A549 (cell line): Measurements from ENCODE around the gene RPS15. TPM values are rescaled to one million over a fixed set of nuclear protein-coding genes. Genes with fewer than 3 reads are reported as not detected.

Source experiments
- ATAC-seq, 2 experiments: fragments of 200-7000 bp in 1 of 2; fragments of >200 bp in 1 of 2; cut with Nextera tagmentation in 1 of 2; cut with Tn5 transposase in 1 of 2; 3 replicates each; pipeline versions ENCODE4 v1.8.0 to v1.9.1; 2018 to 2020; ENCODE audit warnings: mild to moderate bottlenecking in 1 of 2, moderate library complexity in 1 of 2
- CTCF ChIA-PET: fragments of 300-600 bp; sonication (Branson Sonifier 250); formaldehyde crosslinking; extraction: SDS; loops from one replicate; lab custom pipeline; 2021; ENCODE audit warnings: antibody characterized with exemption, inconsistent platforms; lab: Yijun Ruan, JAX
- POLR2A ChIA-PET: fragments of 350-600 bp; formaldehyde crosslinking; extraction: SDS; loops from one replicate; lab custom pipeline; 2021; ENCODE audit warnings: antibody characterized with exemption, inconsistent platforms; lab: Yijun Ruan, JAX
- DNase-seq, 2 experiments: peaks; one replicate each; pipeline versions ENCODE4 v3.0.0 to v3.0.0-alpha.2; 2011 to 2016; ENCODE audit warnings: low read depth in 1 of 2, low spot score in 1 of 2
- FAIRE-seq: peaks from 2 replicates; lab custom pipeline; 2011; peaks lifted over from hg19 to GRCh38; lab: Jason Lieb, UNC
- H3K27ac ChIP-seq, 2 experiments: fragments of >200 bp; sonication (Bioruptor Twin); formaldehyde crosslinking; 3 replicates each; pipeline ENCODE4 v1.5.1; 2016 to 2017
- H3K4me1 ChIP-seq: fragments of >200 bp; sonication (Bioruptor Twin); formaldehyde crosslinking; 3 replicates; pipeline ENCODE4 v1.6.1; 2016
- H3K4me2 ChIP-seq: fragments of >200 bp; sonication (Bioruptor Twin); formaldehyde crosslinking; 3 replicates; pipeline ENCODE4 v1.6.1; 2016
- H3K4me3 ChIP-seq: fragments of >200 bp; sonication (Bioruptor Twin); formaldehyde crosslinking; 3 replicates; pipeline ENCODE4 v1.5.1; 2016
- H3K9me3 ChIP-seq: fragments of >200 bp; sonication (Bioruptor Twin); formaldehyde crosslinking; 3 replicates; pipeline ENCODE4 v1.6.1; 2016
- CBX2 ChIP-seq: fragments of 200-600 bp; sonication (generic); IDR thresholded peaks from 2 replicates; pipeline ENCODE4 v1.6.1; 2016; ENCODE audit warnings: low read depth, mild to moderate bottlenecking, borderline replicate concordance
- CHD2 ChIP-seq: fragments of 150-350 bp; IDR thresholded peaks from 2 replicates; pipeline ENCODE4 v1.6.1; 2014; ENCODE audit warnings: low read length; ENCODE audit not compliant: partially characterized antibody
- EHF ChIP-seq: fragments of 250-450 bp; sonication (Bioruptor Pico); IDR thresholded peaks from 2 replicates; pipeline ENCODE4 v1.5.0; 2020; ENCODE audit warnings: mild to moderate bottlenecking
- EHMT2 ChIP-seq: fragments of 200-600 bp; sonication (generic); IDR thresholded peaks from 2 replicates; pipeline ENCODE4 v1.6.1; 2016; ENCODE audit warnings: antibody characterized with exemption, low read depth, mild to moderate bottlenecking, moderate library complexity
- EP300 ChIP-seq, 2 experiments: fragments of >200 bp; sonication (Bioruptor Twin); formaldehyde crosslinking; IDR thresholded peaks; 2 replicates in 1 of 2; 3 replicates in 1 of 2; pipeline ENCODE4 v1.6.1; 2016 to 2017
- FOSB ChIP-seq: fragments of 250-450 bp; sonication (Bioruptor Pico); IDR thresholded peaks from 2 replicates; pipeline ENCODE4 v1.5.0; 2020; ENCODE audit warnings: mild to moderate bottlenecking, moderate library complexity
- FOSL2 ChIP-seq, 2 experiments: fragments of 450-650 bp in 1 of 2; fragments of >200 bp in 1 of 2; sonication (Bioruptor Twin) in 1 of 2; formaldehyde crosslinking; IDR thresholded peaks; 2 replicates each; pipeline versions ENCODE4 v1.5.0 to v1.6.1; 2016 to 2020; ENCODE audit warnings: mild to moderate bottlenecking in 1 of 2, moderate library complexity in 1 of 2
- FOXS1 ChIP-seq: fragments of 250-450 bp; sonication (Bioruptor Pico); IDR thresholded peaks from 2 replicates; pipeline ENCODE4 v1.5.0; 2020; ENCODE audit warnings: mild to moderate bottlenecking, moderate library complexity
- GATA3 ChIP-seq: IDR thresholded peaks from 2 replicates; pipeline ENCODE4 v1.6.1; 2012; ENCODE audit warnings: borderline replicate concordance
- HOXB13 ChIP-seq: fragments of 250-450 bp; sonication (Bioruptor Pico); IDR thresholded peaks from 2 replicates; pipeline ENCODE4 v1.5.0; 2020; ENCODE audit warnings: low read depth, mild to moderate bottlenecking, moderate library complexity
- KDM5A ChIP-seq: fragments of 200-600 bp; sonication (generic); IDR thresholded peaks from 2 replicates; pipeline ENCODE4 v1.6.1; 2016; ENCODE audit warnings: antibody characterized with exemption, mild to moderate bottlenecking
- MAZ ChIP-seq: fragments of 150-350 bp; IDR thresholded peaks from 2 replicates; pipeline ENCODE4 v1.6.1; 2014; ENCODE audit warnings: antibody characterized with exemption, low read depth, low read length, borderline replicate concordance
- MYC ChIP-seq: IDR thresholded peaks from 2 replicates; pipeline ENCODE4 v1.6.1; 2012; ENCODE audit warnings: mild to moderate bottlenecking, inconsistent platforms, low read length, improper control_type of control experiment, borderline replicate concordance
- NFE2L2 ChIP-seq: fragments of 150-350 bp; conservative IDR thresholded peaks from 2 replicates; pipeline ENCODE4 v1.6.1; 2014; ENCODE audit warnings: low read length
- NR3C1 ChIP-seq: fragments of >200 bp; sonication (Bioruptor Twin); formaldehyde crosslinking; IDR thresholded peaks from 3 replicates; pipeline ENCODE4 v1.6.1; 2017
- PHF8 ChIP-seq: fragments of 200-600 bp; sonication (generic); IDR thresholded peaks from 2 replicates; pipeline ENCODE4 v1.6.1; 2016; ENCODE audit warnings: low read depth, mild to moderate bottlenecking, antibody characterized with exemption, moderate library complexity, borderline replicate concordance
- POLR2A ChIP-seq: IDR thresholded peaks from 2 replicates; pipeline ENCODE4 v1.6.1; 2012; ENCODE audit warnings: mild to moderate bottlenecking, low read length
- RARB ChIP-seq: fragments of 250-450 bp; sonication (Bioruptor Pico); IDR thresholded peaks from 2 replicates; pipeline ENCODE4 v1.8.0; 2021; ENCODE audit warnings: mild to moderate bottlenecking, moderate library complexity
- RNF2 ChIP-seq: fragments of 200-600 bp; sonication (generic); IDR thresholded peaks from 2 replicates; pipeline ENCODE4 v1.6.1; 2016; ENCODE audit warnings: low read depth, mild to moderate bottlenecking, antibody characterized with exemption, moderate library complexity, borderline replicate concordance
- SMC3 ChIP-seq: fragments of >200 bp; sonication (Bioruptor Twin); formaldehyde crosslinking; IDR thresholded peaks from 3 replicates; pipeline ENCODE4 v1.6.1; 2018; ENCODE audit warnings: inconsistent platforms
- SREBF2 ChIP-seq: fragments of 450-650 bp; IDR thresholded peaks from 2 replicates; pipeline ENCODE4 v1.6.1; 2014; ENCODE audit warnings: mild to moderate bottlenecking, moderate library complexity
- TFCP2L1 ChIP-seq: fragments of 250-450 bp; sonication (Bioruptor Pico); IDR thresholded peaks from 2 replicates; pipeline ENCODE4 v1.5.0; 2021; ENCODE audit warnings: mild to moderate bottlenecking
- ZFP36 ChIP-seq: fragments of 450-650 bp; IDR thresholded peaks from 2 replicates; pipeline ENCODE4 v1.6.1; 2014; ENCODE audit warnings: borderline replicate concordance; ENCODE audit not compliant: partially characterized antibody
- WGBS: methylation state at CpG from one replicate; pipeline ENCODE4 v1.1.6; 2017; ENCODE audit errors: missing lambda C conversion rate; 5-methylcytosine and 5-hydroxymethylcytosine counted together
- polyA plus RNA-seq, 4 experiments: library from polyadenylated mRNA; depleted of rRNA in 3 of 4; stranded (reverse); fragments of >200 nt; fragmentation: RNase III in 1 of 4; extraction: RNeasy Plus Mini Kit Qiagen cat#74134 plus additional on column Dnase treatment in 1 of 4; gene quantifications; 2 replicates in 3 of 4; 3 replicates in 1 of 4; pipeline ENCODE4 v1.2.3, GENCODE V29; 2011 to 2017
- TF ChIP-seq, protein P1 (sequence below): fragments of 250-450 bp; sonication (Bioruptor Pico); IDR thresholded peaks from 2 replicates; pipeline ENCODE4 v1.5.0; 2020; ENCODE audit warnings: low read depth, mild to moderate bottlenecking, moderate library complexity
- TF ChIP-seq, protein P2 (sequence below): fragments of >200 bp; sonication (Bioruptor Twin); formaldehyde crosslinking; IDR thresholded peaks from 2 replicates; pipeline ENCODE4 v1.6.1; 2016
- TF ChIP-seq, protein P3 (sequence below): fragments of 150-350 bp; IDR thresholded peaks from 2 replicates; pipeline ENCODE4 v1.6.1; 2014; ENCODE audit warnings: low read depth, mild to moderate bottlenecking, low read length
- TF ChIP-seq, protein P4 (sequence below): fragments of 200-600 bp; sonication (generic); IDR thresholded peaks from 2 replicates; pipeline ENCODE4 v1.6.1; 2016; ENCODE audit warnings: antibody characterized with exemption, mild to moderate bottlenecking, moderate library complexity
- TF ChIP-seq, protein P5 (sequence below): fragments of >200 bp; sonication (Bioruptor Twin); formaldehyde crosslinking; IDR thresholded peaks from 3 replicates; pipeline ENCODE4 v1.6.1; 2016
- TF ChIP-seq, protein P6 (sequence below): IDR thresholded peaks from 2 replicates; pipeline ENCODE4 v1.6.1; 2012

RPS15 gene
- polyA plus RNA-seq, 2 of the 4 experiments (the other 2 are of a cell fraction): 525 to 1,458 TPM

DNA sequence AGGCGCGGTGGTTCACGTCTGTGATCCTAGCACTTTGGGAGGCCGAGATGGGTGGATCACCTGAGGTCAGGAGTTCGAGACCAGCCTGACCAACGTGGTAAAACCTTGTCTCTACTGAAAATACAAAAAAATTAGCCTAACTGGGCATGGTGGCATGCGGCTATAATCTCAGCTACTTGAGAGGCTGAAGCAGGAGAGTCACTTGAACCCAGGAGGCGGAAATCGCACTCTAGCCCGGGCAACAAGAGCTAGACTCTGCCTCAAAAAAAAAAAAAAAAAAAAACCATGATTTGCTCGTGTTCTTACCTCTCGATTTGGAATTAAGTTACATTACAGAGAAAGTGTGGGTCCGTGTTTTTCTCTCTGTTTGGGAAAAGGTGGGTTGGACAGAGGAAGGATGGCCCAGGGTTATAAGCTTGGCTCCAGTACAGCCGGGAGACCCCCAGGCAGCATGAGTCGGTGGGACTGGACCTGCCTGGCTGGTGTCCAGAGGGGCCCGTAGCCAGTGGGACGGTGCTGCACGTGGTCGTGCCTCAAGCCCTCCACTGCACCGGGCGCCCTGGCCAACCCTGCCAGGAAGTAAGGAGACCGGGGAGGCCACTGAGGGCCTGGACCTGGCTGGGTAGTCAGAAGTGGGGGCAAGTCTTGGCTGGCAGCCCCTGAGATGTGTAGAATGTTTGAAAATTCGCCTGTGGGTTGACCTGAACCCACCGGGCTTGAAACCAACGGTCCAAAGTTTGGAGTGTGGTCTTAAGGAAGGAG lies 3.7 kb downstream of the RPS15 start (continued):
- TF ChIP-seq KDM5A: no peak
- TF ChIP-seq, protein P1, sequence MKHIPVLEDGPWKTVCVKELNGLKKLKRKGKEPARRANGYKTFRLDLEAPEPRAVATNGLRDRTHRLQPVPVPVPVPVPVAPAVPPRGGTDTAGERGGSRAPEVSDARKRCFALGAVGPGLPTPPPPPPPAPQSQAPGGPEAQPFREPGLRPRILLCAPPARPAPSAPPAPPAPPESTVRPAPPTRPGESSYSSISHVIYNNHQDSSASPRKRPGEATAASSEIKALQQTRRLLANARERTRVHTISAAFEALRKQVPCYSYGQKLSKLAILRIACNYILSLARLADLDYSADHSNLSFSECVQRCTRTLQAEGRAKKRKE (CRISPR knock-in tag): no peak
- TF ChIP-seq, all 56 proteins: peak for 0

DNA sequence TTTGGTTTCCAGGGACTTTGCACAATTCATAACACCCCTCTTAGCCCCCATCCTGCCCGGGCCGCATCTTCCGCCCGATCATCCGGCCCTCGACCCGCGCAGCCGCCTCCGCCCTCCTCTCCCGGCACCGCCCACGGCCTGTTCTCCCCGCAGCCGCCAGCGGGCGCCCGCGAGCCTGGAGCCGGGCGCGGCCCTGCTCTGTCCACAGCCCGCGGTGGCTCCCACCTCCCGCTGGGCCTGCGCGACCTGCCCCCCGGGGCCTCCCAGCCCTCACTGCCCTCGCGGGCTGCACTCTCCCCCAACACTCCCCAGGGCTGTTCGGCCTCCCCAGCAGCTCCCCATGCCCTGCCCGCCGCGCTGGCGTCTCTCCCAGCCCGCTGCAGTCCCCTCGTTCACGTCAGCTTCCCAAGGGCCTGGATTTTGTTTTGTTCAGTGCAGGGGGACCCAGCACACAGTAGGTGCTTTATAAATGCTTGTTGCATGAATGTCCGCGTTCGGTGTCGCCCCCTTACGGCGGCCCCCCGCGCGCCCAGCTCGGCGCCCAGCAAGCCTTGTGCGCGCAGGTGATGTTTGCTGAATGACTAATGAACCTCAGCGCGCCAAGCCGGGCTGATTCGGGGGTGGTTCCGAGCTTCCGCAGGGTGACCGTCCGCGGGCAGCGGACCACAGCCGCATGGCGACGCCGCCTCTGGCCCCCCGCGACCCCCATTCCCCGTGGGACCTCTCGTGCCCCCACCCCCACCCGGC lies 7.2 kb downstream of the RPS15 start:
- Histone ChIP-seq H3K4me1 (peaks cover 48% of the 10 kb centered on the region), H3K27ac (peak overlapping the region; percentile 79 to 96), H3K4me2 (peak overlapping the region; percentile 91), H3K4me3 (peak overlapping the region; percentile 63), H3K9me3 (no peaks in the 10 kb centered on the region)
- peak; percentile 58 to 84 for ATAC-seq
- no peak for FAIRE-seq
- POLR2A ChIA-PET: interaction anchor here (0.7 to 1.9 kb wide), 4 partner anchors 8 to 177 kb away, joined by 3 to 5 read pairs (median 3); partner anchors contain the start of gene CIRBP
- 0% methylated on average over 1 of the region's 70 CpGs for WGBS
- CTCF ChIA-PET: interaction anchor here (0.6 to 2.9 kb wide), 27 partner anchors 9 to 381 kb away, joined by 3 to 34 read pairs (median 3); partner anchors contain the start of gene FAM174C
- DNase-seq: peak; percentile 70 to 84
- TF ChIP-seq FOSL2 (IDR thresholded peaks at IDR 0.05) (no peak), FOSL2 (CRISPR knock-in tag; IDR thresholded peaks at IDR 0.05) (peak; percentile 80), TFCP2L1 (no peak), SMC3 (peak; percentile 37; the same call in 2 of the 3 replicates), PHF8 (0 out of 2 replicates have a peak, but pooled peaks have one; percentile 8), EHF (CRISPR knock-in tag) (no peak), MYC (no peak), MAZ (no peak), CBX2 (no peak), RNF2 (no peak), ZFP36 (no peak), EHMT2 (no peak), FOXS1 (no peak), NFE2L2 (no peak), NR3C1 (no peak), SREBF2 (no peak), POLR2A (peak; percentile 7; the same call in 1 of the 2 replicates), RARB (CRISPR knock-in tag) (no peak), GATA3 (no peak), FOSB (CRISPR knock-in tag) (no peak), HOXB13 (CRISPR knock-in tag) (no peak), EP300 (IDR thresholded peaks at IDR 0.05) (no peak), CHD2 (no peak)
- TF ChIP-seq, protein P2, sequence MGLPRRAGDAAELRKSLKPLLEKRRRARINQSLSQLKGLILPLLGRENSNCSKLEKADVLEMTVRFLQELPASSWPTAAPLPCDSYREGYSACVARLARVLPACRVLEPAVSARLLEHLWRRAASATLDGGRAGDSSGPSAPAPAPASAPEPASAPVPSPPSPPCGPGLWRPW: no peak
- TF ChIP-seq, protein P3, sequence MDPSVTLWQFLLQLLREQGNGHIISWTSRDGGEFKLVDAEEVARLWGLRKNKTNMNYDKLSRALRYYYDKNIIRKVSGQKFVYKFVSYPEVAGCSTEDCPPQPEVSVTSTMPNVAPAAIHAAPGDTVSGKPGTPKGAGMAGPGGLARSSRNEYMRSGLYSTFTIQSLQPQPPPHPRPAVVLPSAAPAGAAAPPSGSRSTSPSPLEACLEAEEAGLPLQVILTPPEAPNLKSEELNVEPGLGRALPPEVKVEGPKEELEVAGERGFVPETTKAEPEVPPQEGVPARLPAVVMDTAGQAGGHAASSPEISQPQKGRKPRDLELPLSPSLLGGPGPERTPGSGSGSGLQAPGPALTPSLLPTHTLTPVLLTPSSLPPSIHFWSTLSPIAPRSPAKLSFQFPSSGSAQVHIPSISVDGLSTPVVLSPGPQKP: no peak
- TF ChIP-seq, protein P4, sequence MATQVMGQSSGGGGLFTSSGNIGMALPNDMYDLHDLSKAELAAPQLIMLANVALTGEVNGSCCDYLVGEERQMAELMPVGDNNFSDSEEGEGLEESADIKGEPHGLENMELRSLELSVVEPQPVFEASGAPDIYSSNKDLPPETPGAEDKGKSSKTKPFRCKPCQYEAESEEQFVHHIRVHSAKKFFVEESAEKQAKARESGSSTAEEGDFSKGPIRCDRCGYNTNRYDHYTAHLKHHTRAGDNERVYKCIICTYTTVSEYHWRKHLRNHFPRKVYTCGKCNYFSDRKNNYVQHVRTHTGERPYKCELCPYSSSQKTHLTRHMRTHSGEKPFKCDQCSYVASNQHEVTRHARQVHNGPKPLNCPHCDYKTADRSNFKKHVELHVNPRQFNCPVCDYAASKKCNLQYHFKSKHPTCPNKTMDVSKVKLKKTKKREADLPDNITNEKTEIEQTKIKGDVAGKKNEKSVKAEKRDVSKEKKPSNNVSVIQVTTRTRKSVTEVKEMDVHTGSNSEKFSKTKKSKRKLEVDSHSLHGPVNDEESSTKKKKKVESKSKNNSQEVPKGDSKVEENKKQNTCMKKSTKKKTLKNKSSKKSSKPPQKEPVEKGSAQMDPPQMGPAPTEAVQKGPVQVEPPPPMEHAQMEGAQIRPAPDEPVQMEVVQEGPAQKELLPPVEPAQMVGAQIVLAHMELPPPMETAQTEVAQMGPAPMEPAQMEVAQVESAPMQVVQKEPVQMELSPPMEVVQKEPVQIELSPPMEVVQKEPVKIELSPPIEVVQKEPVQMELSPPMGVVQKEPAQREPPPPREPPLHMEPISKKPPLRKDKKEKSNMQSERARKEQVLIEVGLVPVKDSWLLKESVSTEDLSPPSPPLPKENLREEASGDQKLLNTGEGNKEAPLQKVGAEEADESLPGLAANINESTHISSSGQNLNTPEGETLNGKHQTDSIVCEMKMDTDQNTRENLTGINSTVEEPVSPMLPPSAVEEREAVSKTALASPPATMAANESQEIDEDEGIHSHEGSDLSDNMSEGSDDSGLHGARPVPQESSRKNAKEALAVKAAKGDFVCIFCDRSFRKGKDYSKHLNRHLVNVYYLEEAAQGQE: no peak
- TF ChIP-seq, protein P5, sequence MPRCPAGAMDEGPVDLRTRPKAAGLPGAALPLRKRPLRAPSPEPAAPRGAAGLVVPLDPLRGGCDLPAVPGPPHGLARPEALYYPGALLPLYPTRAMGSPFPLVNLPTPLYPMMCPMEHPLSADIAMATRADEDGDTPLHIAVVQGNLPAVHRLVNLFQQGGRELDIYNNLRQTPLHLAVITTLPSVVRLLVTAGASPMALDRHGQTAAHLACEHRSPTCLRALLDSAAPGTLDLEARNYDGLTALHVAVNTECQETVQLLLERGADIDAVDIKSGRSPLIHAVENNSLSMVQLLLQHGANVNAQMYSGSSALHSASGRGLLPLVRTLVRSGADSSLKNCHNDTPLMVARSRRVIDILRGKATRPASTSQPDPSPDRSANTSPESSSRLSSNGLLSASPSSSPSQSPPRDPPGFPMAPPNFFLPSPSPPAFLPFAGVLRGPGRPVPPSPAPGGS: no peak
- TF ChIP-seq, protein P6, sequence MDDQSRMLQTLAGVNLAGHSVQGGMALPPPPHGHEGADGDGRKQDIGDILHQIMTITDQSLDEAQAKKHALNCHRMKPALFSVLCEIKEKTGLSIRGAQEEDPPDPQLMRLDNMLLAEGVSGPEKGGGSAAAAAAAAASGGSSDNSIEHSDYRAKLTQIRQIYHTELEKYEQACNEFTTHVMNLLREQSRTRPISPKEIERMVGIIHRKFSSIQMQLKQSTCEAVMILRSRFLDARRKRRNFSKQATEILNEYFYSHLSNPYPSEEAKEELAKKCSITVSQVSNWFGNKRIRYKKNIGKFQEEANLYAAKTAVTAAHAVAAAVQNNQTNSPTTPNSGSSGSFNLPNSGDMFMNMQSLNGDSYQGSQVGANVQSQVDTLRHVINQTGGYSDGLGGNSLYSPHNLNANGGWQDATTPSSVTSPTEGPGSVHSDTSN: no peak
